GM18909 (cell line): Measurements from ENCODE around the gene HERPUD1.
"Not testable (repeated sequence)": the region's sequence is repeated elsewhere in the genome, so short reads cannot be mapped to it uniquely, and the experiment has no call there.

Source experiments
- ATAC-seq: cut with Tn5 transposase; IDR thresholded peaks from one replicate; pipeline ENCODE4 v1.9.1; 2021; ENCODE audit warnings: mild to moderate bottlenecking; ENCODE audit not compliant: unreplicated experiment, poor library complexity

Gene HERPUD1

GRCh38 chr16:56950881-56951771, 19.2 kb downstream of the HERPUD1 start:
- ATAC-seq, result peak; percentile 56

- ATAC-seq, result no peak
These were observed 21.1 kb downstream of the HERPUD1 start for GRCh38 chr16:56953006-56953405.

- ATAC-seq, result no peak
These were observed 24.1 kb downstream of the HERPUD1 start for GRCh38 chr16:56956076-56956475.

- no peak for ATAC-seq
These were observed 24.8 kb downstream of the HERPUD1 start for GRCh38 chr16:56956756-56957155.

- ATAC-seq, result no peak
These were observed 28.8 kb downstream of the HERPUD1 start for GRCh38 chr16:56960681-56961281.

- ATAC-seq, result no peak
These were observed 29.4 kb downstream of the HERPUD1 start for GRCh38 chr16:56961386-56961785.

GRCh38 chr16:56961851-56962281, 29.9 kb downstream of the HERPUD1 start, which contains the start of gene CETP:
Gene CETP (plus strand): TSS chr16:56961950. CDS start chr16:56961980, 30 bp downstream.
- ATAC-seq, result no peak

- peak; percentile 76 for ATAC-seq
These were observed 32.6 kb downstream of the HERPUD1 start for GRCh38 chr16:56964243-56965148.

GRCh38 chr16:56965149-56966092, 33.5 kb downstream of the HERPUD1 start:
- ATAC-seq, result no peak

GRCh38 chr16:56966093-56966475, 34.1 kb downstream of the HERPUD1 start:
- ATAC-seq, result no peak

GRCh38 chr16:56967733-56968132, 35.8 kb downstream of the HERPUD1 start:
- no peak for ATAC-seq

GRCh38 chr16:56969769-56970168, 37.8 kb downstream of the HERPUD1 start:
- no peak for ATAC-seq

GRCh38 chr16:56970934-56971767, 39.2 kb downstream of the HERPUD1 start:
- peak; percentile 84 for ATAC-seq

GRCh38 chr16:56971768-56972043, 39.8 kb downstream of the HERPUD1 start:
- ATAC-seq, result no peak

- ATAC-seq, result no peak
These were observed 40.7 kb downstream of the HERPUD1 start for GRCh38 chr16:56972403-56973293.

- ATAC-seq, result no peak
These were observed 41.4 kb downstream of the HERPUD1 start for GRCh38 chr16:56973294-56973689.

- not testable (repeated sequence) for ATAC-seq
These were observed 42.0 kb downstream of the HERPUD1 start for GRCh38 chr16:56973899-56974298.
